Inflammatory macrophage treated with lipopolysaccharide for 1 hour (primary cell): ENCODE measurements around the gene CCNI2.

Experiments used
- DNase-seq, 2 donors: peaks; one replicate each; pipeline ENCODE4 v3.0.0-alpha.2; 2020 to 2022

CCNI2 gene

DNA sequence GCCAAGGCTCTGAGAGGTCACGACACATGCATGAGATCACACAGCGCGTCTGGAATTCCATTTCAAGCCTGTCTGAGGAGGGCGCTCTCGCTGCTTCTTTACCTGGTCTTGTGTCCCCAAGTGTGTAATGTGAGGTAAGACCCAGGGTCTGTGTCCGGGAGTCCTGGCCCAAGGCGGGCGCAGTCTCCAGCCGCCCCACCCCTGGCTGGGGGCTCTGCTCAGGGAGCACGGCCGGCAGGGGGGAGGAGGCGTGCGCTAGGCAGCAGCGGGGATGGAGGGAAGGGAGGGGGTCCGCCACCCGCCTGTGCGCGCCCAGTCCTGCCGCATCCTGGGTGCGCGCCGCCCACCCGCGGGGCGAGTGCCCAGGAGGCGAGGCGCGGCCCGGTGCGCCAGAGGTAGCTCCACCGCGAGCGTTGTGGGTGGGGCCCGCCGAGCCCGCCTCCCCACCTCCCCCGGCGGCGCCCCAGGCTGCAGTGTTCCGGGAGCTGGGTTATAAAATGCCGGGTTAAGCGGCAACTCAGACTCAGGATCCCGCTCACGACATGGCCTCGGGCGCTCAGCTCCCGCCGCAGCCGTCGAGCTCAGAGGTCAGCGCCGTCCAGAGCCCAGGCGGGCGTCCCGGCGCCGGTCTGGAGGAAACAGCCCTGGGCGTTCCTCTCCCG, at the start of gene CCNI2:
Gene CCNI2, plus strand, starts transcription at position 473 of the 662 bp plus-strand sequence. Its CDS starts 70 bp downstream, at position 543.
- no peak for DNase-seq

GRCh38 chr5:132704875-132705274, 42.4 kb upstream of the CCNI2 start:
- no peak for DNase-seq

GRCh38 chr5:132708645-132709044, 38.6 kb upstream of the CCNI2 start:
- DNase-seq: no peak

GRCh38 chr5:132714456-132715307, 32.5 kb upstream of the CCNI2 start:
- peak in 1 of 2 donors; percentile 38 for DNase-seq

DNA sequence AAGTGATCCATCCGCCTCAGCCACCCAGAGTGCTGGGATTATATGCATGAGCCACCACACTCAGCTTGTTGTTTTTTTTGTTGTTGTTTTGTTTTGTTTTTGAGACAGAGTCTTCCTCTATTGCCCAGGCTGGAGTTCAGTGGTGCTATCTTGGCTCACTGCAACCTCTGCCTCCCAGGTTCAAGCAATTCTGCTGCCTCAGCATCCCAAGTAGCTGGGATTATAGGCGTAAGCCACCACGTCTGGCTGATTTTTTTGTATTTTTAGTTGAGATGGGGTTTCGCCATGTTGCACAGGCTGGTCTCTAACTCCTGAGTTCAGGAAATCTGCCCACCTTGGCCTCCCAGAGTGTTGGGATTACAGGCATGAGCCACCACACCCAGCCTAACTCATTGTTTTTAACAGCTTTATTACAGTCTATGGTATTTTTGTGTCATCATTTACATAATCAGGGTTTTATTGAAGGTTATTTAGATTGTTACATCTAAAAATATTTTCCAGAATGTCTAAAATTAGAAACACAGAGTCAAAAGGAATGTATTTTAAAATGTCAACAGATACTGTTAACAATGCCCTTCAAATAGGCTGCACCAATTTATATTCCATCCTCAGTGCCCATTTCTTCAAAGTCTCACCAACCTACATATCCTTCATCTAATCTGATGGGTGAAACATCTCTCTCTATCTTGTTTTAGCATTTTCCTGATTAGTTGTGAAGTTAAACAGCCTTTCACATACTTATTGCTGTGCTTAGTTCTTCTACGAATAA, 28.5 kb upstream of the CCNI2 start:
- no peak for DNase-seq

GRCh38 chr5:132725745-132726144, 21.5 kb upstream of the CCNI2 start:
- DNase-seq: no peak

DNA sequence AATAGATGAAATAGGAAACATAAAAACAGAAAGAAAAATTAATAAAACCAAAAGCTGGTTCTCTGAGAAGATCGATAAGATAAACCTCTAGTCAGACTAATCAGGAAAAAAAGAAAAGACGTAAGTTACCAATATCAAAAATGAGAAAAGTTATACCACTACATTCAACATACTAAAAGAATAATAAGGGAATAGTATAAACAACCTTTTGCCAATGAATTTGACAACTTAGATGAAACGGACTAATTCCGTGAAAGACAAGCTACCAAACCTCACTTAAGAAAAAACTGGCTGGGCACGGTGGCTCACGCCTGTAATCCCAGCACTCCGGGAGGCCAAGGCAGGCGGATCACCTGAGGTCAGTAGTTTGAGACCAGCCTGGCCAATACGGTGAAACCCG, 17.3 kb upstream of the CCNI2 start:
- no peak for DNase-seq

DNA sequence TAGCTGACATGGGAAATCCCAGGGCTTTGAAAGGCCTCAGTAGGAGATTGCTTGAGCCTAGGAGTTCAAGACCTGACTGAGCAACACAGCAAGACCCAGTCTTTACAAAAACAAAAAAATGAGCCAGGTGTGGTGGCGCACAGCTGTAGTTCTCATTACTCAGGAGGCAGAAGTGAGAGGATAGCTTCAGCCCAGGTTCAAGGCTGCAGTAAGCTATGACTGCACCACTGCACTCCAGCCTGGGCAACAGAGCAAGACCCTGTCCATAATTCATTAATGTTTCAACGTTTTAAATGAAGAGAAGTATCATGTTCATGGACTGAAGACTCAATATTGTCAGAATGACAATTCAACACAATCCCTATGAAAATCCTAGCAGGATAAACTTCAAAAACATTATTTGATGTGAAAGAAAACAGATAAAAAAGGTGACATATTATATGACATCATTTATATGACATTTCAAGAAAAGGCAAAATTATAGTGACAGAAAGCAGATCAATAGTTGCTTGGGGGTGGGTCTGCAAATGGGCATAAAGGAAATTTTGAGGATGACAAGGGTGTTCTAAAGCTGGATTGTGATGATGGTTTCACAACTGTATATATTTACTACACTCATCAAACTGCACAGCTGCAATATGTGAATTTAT, 13.6 kb upstream of the CCNI2 start:
- DNase-seq: no peak

DNA sequence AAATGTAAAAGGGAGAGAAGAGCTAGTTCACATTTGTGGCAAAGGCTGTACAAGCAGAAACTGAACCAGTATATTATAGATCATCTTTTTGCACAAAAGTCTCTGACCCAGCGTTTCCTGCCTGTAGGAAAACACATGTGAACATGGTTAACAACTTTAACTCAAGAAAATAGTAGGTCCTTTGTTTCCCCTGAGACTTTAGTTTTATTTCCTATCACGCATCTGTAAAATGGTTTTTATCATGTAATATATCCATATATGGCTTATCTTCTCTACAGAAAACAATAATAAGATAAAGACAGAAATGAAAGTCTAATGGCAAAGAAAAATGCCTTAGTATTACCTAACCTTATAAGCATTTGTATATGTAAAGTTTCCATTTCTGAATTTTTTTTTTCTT, 12.5 kb upstream of the CCNI2 start:
- DNase-seq: no peak

DNA sequence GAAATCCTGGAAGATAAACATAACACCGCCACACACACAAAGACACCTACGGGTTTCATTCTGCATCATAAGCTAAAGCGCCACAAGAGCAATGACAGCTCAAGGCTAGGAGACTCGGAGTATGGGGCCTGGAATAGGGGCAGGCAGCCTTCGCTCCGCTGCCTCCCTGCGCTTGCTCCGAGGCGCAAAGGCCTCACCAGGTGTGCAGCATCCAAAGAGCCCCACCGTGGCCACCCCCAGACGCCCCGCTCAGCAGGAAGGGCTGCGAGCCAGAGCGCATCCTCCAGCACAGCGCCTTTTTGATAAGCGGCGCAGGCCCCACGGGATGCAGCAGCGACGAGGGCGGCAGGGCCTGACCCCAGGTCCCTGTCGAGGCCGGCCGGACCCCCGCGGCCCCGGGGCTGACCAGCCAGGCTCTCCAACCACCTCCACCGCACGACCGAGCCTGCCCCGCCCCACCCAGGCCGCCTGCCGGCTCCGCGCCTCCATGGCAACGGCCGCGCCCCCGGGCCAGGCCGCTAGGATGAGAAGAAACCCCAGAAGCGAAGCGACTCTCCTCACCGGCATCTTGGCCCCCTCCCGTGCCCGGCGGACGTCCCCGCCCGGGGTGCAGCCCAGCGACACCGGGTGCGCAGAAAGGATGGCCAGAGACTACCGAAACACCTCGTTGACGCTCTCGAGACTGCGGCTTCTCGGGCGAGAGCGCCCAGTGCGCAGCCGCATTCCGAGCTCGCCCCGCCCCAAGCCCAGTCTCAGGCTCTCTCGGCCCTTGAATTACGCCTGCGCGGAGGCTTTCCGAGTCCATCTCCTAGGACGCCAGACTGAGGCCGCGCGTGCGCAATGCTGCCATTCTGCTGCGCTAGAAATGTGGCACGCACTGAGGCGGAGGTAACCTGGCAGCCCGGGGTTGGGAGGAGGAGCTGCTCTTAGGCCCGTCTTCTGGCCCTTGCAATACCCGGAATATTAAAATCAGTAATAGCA, 10.1 kb upstream of the CCNI2 start, which contains the start of gene KIF3A:
Gene KIF3A, minus strand, starts transcription at position 694 of the 981 bp plus-strand sequence. Its CDS starts 127 bp downstream, at position 567.
- peak; percentile 95 to 98 for DNase-seq

DNA sequence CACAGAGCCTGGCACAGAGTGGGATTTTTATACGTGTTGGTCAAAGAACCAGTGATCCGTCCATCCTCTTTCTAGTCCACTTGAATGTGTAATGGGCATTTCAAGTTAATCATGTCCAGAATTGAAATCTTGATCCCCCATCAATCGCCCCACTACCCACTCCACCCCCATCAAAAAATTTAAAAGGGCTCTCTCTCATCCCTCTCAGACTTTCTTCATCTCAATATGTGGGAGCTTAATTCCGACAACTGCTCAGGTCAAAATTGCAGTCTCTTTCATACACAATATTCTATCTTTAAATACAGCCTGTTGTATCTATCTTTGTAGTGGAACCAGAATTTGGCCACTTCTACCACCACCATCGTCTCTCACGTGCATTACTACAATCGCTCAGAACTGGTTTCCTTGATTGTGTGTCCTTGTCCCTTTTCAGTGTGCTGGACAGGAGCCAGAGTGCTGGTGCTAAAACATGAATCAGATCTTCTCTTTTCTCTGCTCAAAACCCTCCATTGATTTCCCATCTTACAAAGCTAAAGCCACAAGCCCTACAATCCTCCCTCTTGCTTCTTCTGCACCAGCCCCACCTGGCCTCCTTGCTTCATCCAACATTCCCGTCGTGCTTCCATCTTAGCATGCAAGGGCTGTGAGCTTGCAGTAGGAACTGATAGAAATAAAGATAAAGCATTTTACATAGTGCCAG, 9.1 kb upstream of the CCNI2 start:
- no peak for DNase-seq

GRCh38 chr5:132739232-132739631, 8.0 kb upstream of the CCNI2 start:
- no peak for DNase-seq

DNA sequence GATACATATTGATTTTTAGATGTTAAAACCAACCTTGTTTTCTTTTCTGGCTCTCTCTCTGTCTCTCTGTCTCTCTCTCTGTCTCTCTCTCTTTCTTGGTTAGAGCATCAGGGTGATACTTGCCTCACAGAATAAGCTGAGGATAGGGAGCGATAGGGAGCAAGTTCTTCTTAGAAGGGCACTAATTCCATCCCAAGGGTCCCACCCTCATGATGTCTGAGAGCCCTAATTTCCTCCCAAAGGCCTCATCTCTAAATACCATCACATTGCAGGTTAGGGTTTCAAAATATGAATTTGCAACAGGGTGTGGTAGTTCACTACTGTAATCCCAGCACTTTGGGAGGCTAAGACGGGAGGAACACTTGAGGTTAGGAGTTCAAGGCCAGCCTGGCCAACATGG, 5.1 kb upstream of the CCNI2 start:
- no peak for DNase-seq

DNA sequence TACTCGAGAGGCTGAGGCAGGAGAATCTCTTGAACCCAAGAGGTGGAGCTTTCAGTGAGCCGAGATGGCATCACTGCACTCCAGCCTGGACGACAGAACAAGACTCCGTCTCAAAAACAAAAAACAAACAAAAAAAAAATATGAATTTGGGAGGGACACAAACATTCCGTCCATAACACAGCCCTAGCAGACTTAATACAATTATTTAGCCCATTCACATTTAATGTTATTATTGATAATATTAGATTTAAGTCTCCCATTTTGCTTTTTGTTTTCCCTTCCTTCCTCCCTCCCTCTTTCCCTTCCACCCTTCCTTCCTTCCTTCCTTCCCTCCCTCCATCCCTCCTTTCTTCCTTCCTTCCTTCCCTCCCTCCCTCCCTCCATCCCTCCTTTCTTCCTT, 4.6 kb upstream of the CCNI2 start:
- DNase-seq: no peak

GRCh38 chr5:132744659-132745058, 2.6 kb upstream of the CCNI2 start:
- DNase-seq: no peak

DNA sequence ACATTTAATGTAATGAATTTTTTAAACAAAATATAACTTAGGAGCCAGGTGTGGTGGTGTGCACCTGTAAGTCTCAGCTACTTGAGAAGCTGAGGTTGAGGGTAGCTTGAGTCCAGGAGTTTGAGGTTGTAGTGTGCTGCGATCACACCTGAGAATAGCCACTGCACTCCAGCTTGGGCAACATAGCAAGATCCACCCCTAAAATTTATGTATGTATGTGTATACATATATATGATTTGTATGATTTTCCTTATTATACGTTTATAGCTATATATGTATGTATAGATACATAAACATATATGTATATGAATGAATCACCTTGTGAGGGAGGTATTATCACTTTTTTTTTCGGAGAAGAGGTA, 653 bp upstream of the CCNI2 start:
- DNase-seq: no peak

DNA sequence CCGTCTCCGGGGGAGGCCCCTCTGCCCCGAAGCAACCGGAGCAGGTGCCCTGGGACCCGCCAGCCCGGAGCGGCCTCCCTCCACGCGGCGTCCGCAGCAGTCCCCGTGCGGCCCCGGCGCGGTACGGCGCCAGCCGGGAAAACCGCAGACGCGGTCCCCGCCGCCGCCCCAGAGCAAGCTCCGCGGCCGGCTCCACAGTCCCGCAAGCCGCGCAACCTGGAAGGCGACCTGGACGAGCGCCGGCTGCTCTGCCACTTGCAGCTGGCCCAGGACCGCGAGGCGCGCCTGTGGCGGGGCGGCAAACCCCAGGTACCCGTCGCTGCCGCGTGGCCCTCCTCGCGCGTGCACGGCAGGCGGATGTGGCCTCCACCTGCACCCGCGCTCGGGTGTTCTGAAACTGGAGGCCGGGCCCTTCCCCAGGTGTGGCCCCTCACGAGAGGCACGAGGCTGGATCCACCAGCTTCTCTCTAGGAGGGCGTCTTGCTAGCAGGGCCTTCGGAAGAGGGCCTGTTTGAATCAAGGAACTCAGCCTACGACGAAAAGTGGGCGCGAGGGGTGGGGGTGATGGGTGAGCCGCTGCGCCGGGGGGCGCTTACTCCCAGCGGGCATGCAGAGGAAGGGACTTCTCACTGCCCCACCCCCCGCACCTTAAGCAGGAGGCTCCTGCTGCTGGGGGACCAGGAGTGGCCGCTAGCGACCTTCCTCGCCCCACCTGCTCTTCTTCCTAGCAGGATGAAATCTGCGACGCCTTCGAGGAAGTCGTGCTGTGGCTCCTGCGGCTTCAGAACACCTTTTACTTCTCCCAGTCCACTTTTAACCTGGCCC, 602 bp downstream of the CCNI2 start:
- DNase-seq: no peak

- no peak for DNase-seq
Observed at GRCh38 chr5:132748522-132749000, 1.3 kb downstream of the CCNI2 start.

DNA sequence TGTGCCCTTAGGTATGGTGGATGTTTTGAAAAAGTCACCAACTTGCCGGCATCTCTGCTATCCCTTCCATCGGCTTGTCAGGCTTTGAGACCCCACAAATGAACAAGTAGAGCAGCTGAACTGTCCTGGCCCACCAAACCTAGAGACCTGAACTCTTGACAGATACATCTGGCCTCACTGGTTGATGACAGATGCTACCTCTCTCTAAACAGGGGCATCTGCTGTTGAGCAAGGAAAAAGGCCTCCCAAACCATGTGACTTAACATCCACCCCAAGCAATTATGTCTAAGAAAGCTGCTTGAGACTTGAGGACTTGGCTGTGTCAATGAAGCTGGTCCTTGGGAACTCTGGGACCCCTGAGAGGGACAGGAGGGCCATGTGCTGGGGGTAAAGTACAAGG, 2.3 kb downstream of the CCNI2 start:
- no peak for DNase-seq
